Loucy (cell line): ENCODE results near the gene RRH.

Experiments
- EZH2phosphoT487 ChIP-seq: fragments of 200-600 bp; IDR thresholded peaks from 2 replicates; pipeline ENCODE4 v1.6.1; 2018; ENCODE audit warnings: antibody characterized with exemption, mild to moderate bottlenecking, moderate library complexity, borderline replicate concordance
- TF ChIP-seq, protein P1 (sequence below): fragments of 200-600 bp; sonication (generic); conservative IDR thresholded peaks from 2 replicates; pipeline ENCODE4 v1.5.1; 2014; ENCODE audit warnings: mild to moderate bottlenecking, antibody characterized with exemption, low read length

DNA sequence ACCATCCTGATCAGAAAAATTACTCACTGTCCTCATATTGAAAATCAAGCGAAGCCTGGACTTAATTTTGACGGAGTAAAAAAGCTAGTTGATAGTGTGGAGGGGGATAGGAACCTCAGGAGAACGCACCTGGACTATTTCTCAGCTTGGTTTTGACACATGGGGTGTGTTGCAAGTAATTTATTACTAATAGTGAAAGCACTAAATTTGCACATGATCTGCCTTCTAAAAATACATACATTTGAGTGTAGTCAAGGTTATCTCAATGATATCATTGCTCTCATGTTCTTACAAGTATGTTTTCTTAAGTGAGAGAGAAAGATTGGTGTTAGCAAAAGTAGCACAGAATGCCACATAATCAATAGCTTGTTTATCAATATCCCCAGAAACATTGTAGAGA is 49.6 kb downstream of the RRH start:
- TF ChIP-seq, protein P1, sequence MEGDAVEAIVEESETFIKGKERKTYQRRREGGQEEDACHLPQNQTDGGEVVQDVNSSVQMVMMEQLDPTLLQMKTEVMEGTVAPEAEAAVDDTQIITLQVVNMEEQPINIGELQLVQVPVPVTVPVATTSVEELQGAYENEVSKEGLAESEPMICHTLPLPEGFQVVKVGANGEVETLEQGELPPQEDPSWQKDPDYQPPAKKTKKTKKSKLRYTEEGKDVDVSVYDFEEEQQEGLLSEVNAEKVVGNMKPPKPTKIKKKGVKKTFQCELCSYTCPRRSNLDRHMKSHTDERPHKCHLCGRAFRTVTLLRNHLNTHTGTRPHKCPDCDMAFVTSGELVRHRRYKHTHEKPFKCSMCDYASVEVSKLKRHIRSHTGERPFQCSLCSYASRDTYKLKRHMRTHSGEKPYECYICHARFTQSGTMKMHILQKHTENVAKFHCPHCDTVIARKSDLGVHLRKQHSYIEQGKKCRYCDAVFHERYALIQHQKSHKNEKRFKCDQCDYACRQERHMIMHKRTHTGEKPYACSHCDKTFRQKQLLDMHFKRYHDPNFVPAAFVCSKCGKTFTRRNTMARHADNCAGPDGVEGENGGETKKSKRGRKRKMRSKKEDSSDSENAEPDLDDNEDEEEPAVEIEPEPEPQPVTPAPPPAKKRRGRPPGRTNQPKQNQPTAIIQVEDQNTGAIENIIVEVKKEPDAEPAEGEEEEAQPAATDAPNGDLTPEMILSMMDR, result no peak
- no peak for TF ChIP-seq EZH2phosphoT487
